OCI-LY1 (cell line): ENCODE data around the gene MAP3K4.

Experiments used
- H2AFZ ChIP-seq: fragments of 200-600 bp; sonication (generic), shearing (Covaris generic); 2 replicates; pipeline ENCODE4 v1.6.0; 2014; ENCODE audit warnings: antibody characterized with exemption, mild to moderate bottlenecking, low read length
- H3F3A ChIP-seq: fragments of 200-600 bp; sonication (generic), shearing (Covaris generic); 2 replicates; pipeline ENCODE4 v1.6.0; 2014; ENCODE audit warnings: mild to moderate bottlenecking, antibody characterized with exemption, low read length, moderate library complexity; ENCODE audit not compliant: insufficient read depth
- H3K27ac ChIP-seq: fragments of 200-600 bp; sonication (generic); 2 replicates; pipeline ENCODE4 v1.5.1; 2014; ENCODE audit warnings: low read length, mixed run types, mild to moderate bottlenecking, low read depth; ENCODE audit not compliant: poor library complexity, severe bottlenecking
- H3K27me3 ChIP-seq: fragments of 200-600 bp; sonication (generic); 2 replicates; pipeline ENCODE4 v1.6.0; 2014; ENCODE audit warnings: antibody characterized with exemption, mild to moderate bottlenecking, low read length, moderate library complexity; ENCODE audit not compliant: insufficient read depth
- H3K36me3 ChIP-seq: fragments of 200-600 bp; sonication (generic); 2 replicates; pipeline ENCODE4 v1.6.1; 2014; ENCODE audit warnings: mild to moderate bottlenecking, antibody characterized with exemption, low read length, moderate library complexity, mixed read lengths; ENCODE audit not compliant: insufficient read depth
- H3K4me1 ChIP-seq: fragments of 200-600 bp; sonication (generic); 2 replicates; pipeline ENCODE4 v1.5.1; 2014; ENCODE audit warnings: mild to moderate bottlenecking, low read length, moderate library complexity; ENCODE audit not compliant: insufficient read depth, severe bottlenecking
- H3K4me2 ChIP-seq: fragments of 200-600 bp; sonication (generic), shearing (Covaris generic); 2 replicates; pipeline ENCODE4 v1.6.1; 2014; ENCODE audit warnings: low read length
- H3K4me3 ChIP-seq: fragments of 200-600 bp; sonication (generic); 2 replicates; pipeline ENCODE4 v1.5.1; 2014; ENCODE audit warnings: low read length, low read depth, mild to moderate bottlenecking, mixed read lengths; ENCODE audit not compliant: poor library complexity, severe bottlenecking
- H3K79me2 ChIP-seq: fragments of 200-600 bp; shearing (Covaris generic); 2 replicates; pipeline ENCODE4 v1.6.1; 2016; ENCODE audit warnings: mixed run types, low read length, mixed read lengths; ENCODE audit not compliant: insufficient read depth
- H3K9ac ChIP-seq: fragments of 200-600 bp; sonication (generic), shearing (Covaris generic); 2 replicates; pipeline ENCODE4 v1.6.1; 2014; ENCODE audit warnings: mild to moderate bottlenecking, low read length, mixed read lengths
- H3K9me2 ChIP-seq: fragments of 200-600 bp; sonication (generic), shearing (Covaris generic); 2 replicates; pipeline ENCODE4 v1.6.1; 2014; ENCODE audit warnings: low read depth, mild to moderate bottlenecking, low read length, mixed read lengths
- H3K9me3 ChIP-seq: fragments of 200-600 bp; shearing (Covaris generic); 2 replicates; pipeline ENCODE4 v1.6.1; 2014; ENCODE audit warnings: low read length, mixed read lengths
- H4K20me1 ChIP-seq: fragments of 200-600 bp; sonication (generic), shearing (Covaris generic); 2 replicates; pipeline ENCODE4 v1.6.0; 2016; ENCODE audit warnings: mild to moderate bottlenecking, low read length; ENCODE audit not compliant: insufficient read depth
- CTCF ChIP-seq: fragments of 200-600 bp; sonication (generic), shearing (Covaris generic); IDR thresholded peaks from 2 replicates; pipeline ENCODE4 v1.5.1; 2017; ENCODE audit warnings: mild to moderate bottlenecking, antibody characterized with exemption, low read length, moderate library complexity, mixed read lengths
- EZH2 ChIP-seq: fragments of 200-600 bp; sonication (generic), shearing (Covaris generic); IDR thresholded peaks from 2 replicates; pipeline ENCODE4 v1.8.0; 2017; ENCODE audit warnings: borderline replicate concordance, mixed run types, mild to moderate bottlenecking, antibody characterized with exemption, low read length, moderate library complexity, mixed read lengths

MAP3K4 gene

GRCh38 chr6:161130967-161131766, 139.6 kb downstream of the MAP3K4 start:
- Histone ChIP-seq H3K9ac (no peak overlapping the region), H3K4me2 (no peak overlapping the region), H4K20me1 (no peaks in the 10 kb centered on the region), H3K36me3 (no peaks in the 10 kb centered on the region), H2AFZ (no peak overlapping the region), H3F3A (no peaks in the 10 kb centered on the region), H3K4me1 (peaks cover 13% of the 10 kb centered on the region), H3K9me2 (no peaks in the 10 kb centered on the region), H3K27me3 (no peaks in the 10 kb centered on the region), H3K27ac (no peak overlapping the region), H3K4me3 (no peak overlapping the region), H3K79me2 (no peaks in the 10 kb centered on the region), H3K9me3 (no peaks in the 10 kb centered on the region)
- TF ChIP-seq EZH2, result no peak
- no peak for TF ChIP-seq CTCF

GRCh38 chr6:161132384-161132783, 140.8 kb downstream of the MAP3K4 start:
- H3K27ac ChIP-seq, result no peak overlapping the region
- no peaks in the 10 kb centered on the region for H3K36me3 ChIP-seq
- no peak overlapping the region for H3K4me2 ChIP-seq
- H3K27me3 ChIP-seq, result no peaks in the 10 kb centered on the region
- H4K20me1 ChIP-seq, result no peaks in the 10 kb centered on the region
- peaks cover 18% of the 10 kb centered on the region for H3K4me1 ChIP-seq
- H3K4me3 ChIP-seq, result no peak overlapping the region
- no peaks in the 10 kb centered on the region for H3K79me2 ChIP-seq
- H2AFZ ChIP-seq, result no peak overlapping the region
- no peak overlapping the region for H3K9ac ChIP-seq
- H3K9me3 ChIP-seq, result no peaks in the 10 kb centered on the region
- H3F3A ChIP-seq, result no peaks in the 10 kb centered on the region
- TF ChIP-seq CTCF (no peak), EZH2 (no peak)
- no peaks in the 10 kb centered on the region for H3K9me2 ChIP-seq

GRCh38 chr6:161133963-161134362, 142.4 kb downstream of the MAP3K4 start:
- TF ChIP-seq EZH2, result no peak
- no peak for TF ChIP-seq CTCF
- H3K4me2 ChIP-seq, result no peak overlapping the region

More at GRCh38 chr6:161133963-161134362, 142.4 kb downstream of the MAP3K4 start:
- Histone ChIP-seq H3K9me2 (no peaks in the 10 kb centered on the region), H3K27me3 (no peaks in the 10 kb centered on the region), H3K4me1 (peaks cover 24% of the 10 kb centered on the region), H3K4me3 (no peak overlapping the region), H3K79me2 (no peaks in the 10 kb centered on the region), H3K9me3 (no peaks in the 10 kb centered on the region), H3K9ac (no peak overlapping the region), H3F3A (no peaks in the 10 kb centered on the region), H3K27ac (no peak overlapping the region), H4K20me1 (no peaks in the 10 kb centered on the region), H2AFZ (no peak overlapping the region), H3K36me3 (no peaks in the 10 kb centered on the region)
